ENCODE measurements around the gene DOCK9. TPM values are rescaled to one million over a fixed set of nuclear protein-coding genes. Genes with fewer than 3 reads are reported as not detected.

Gene DOCK9
- total RNA-seq, 6 experiments from 2014 or later = 16.5 to 24.3 (median 18.1) TPM

DNA sequence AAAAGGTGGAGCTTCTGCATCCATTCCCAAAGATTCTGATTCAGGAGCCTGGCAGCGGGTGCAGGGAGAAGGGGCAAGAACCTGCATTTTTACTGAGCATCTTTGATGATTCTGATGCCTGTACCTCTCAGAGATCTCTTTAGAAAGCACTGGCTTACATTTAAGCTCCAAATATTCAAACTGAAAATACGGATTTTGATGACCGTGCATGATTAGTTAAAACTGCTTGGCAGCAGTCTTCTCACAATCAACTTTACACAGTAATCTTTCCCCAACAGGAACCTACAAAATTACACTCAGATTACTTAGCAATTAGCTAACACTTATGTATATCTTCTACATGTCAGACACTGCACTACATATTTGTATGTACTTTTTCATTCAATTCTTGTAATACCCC, 108.9 kb downstream of the DOCK9 start:
- WGBS (ENCODE audit: insufficient coverage, low coverage, low lambda C conversion rate, missing lambda C conversion rate) = 83% methylated on average over 3 of the region's 3 CpGs
- no peaks in the 10 kb centered on the region for H3K4me1 ChIP-seq
- intact Hi-C loops (cut with DNase I) = no loop called here
- no peaks in the 10 kb centered on the region for H3K9me3 ChIP-seq
- DNase-seq (no peak), ATAC-seq (no peak)
- no peaks in the 10 kb centered on the region for H3K27me3 ChIP-seq
- H3K27ac ChIP-seq = no peak overlapping the region
- H3K36me3 ChIP-seq = peaks cover 0 to 7% (median 1%) of the 10 kb centered on the region in 4 donors
- TF ChIP-seq CTCF (IDR thresholded peaks at IDR 0.05) (no peak), POLR2A (IDR thresholded peaks at IDR 0.05) (no peak)
- no peak overlapping the region for H3K4me3 ChIP-seq

GRCh38 chr13:98866882-98867281, 111.0 kb downstream of the DOCK9 start:
- no peak for TF ChIP-seq CTCF (IDR thresholded peaks at IDR 0.05)
- no peak for TF ChIP-seq POLR2A (IDR thresholded peaks at IDR 0.05)
- intact Hi-C loops (cut with DNase I) = no loop called here
- no peaks in the 10 kb centered on the region for H3K9me3 ChIP-seq
- no peak overlapping the region for H3K4me3 ChIP-seq
- DNase-seq = no peak
- ATAC-seq = no peak
- H3K27ac ChIP-seq = no peak overlapping the region
- peaks cover 0 to 9% (median 4%) of the 10 kb centered on the region in 4 donors for H3K36me3 ChIP-seq
- no peaks in the 10 kb centered on the region for H3K27me3 ChIP-seq
- WGBS (ENCODE audit: insufficient coverage, low coverage, low lambda C conversion rate, missing lambda C conversion rate) = 100% methylated on average over 1 of the region's 1 CpG
- H3K4me1 ChIP-seq = no peaks in the 10 kb centered on the region

DNA sequence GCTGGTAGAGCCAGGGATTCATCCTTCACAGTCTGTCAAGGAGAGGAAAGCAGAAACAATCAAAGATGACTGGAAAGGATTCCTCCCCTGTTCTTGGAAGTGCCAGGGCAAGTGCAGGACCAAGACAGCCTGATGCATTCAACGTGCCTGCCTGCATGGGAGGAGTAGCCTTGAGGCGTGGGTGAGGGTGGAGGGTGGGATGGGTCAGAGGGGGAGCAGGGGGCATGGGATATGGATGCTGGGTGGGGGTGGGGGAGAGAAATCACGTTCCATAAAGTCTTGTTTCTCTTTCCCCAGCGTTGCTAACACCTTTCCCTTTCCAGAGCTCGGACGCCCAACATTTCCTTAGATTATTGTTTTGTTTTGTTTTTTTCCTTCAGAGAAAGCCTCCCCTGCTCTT, 117.4 kb downstream of the DOCK9 start:
- intact Hi-C loops (cut with DNase I) = no loop called here
- Histone ChIP-seq H3K27ac (no peak overlapping the region), H3K4me3 (no peak overlapping the region), H3K9me3 (no peaks in the 10 kb centered on the region), H3K27me3 (no peaks in the 10 kb centered on the region), H3K36me3 (peaks cover 0 to 5% (median 2%) of the 10 kb centered on the region in 4 donors), H3K4me1 (no peaks in the 10 kb centered on the region)
- TF ChIP-seq CTCF (IDR thresholded peaks at IDR 0.05) (no peak), POLR2A (IDR thresholded peaks at IDR 0.05) (no peak)
- no peak for ATAC-seq
- WGBS (ENCODE audit: insufficient coverage, low coverage, low lambda C conversion rate, missing lambda C conversion rate) = 76% methylated on average over 5 of the region's 6 CpGs
- DNase-seq = no peak

GRCh38 chr13:98858191-98858590, 119.7 kb downstream of the DOCK9 start:
- no peak overlapping the region for H3K4me3 ChIP-seq
- ATAC-seq (no peak), DNase-seq (no peak)
- H3K4me1 ChIP-seq = no peaks in the 10 kb centered on the region
- H3K27ac ChIP-seq = no peak overlapping the region
- intact Hi-C loops (cut with DNase I) = no loop called here
- TF ChIP-seq POLR2A (IDR thresholded peaks at IDR 0.05) = no peak
- TF ChIP-seq CTCF (IDR thresholded peaks at IDR 0.05) = no peak
- H3K9me3 ChIP-seq = no peaks in the 10 kb centered on the region
- peaks cover 0 to 14% (median 2%) of the 10 kb centered on the region in 4 donors for H3K36me3 ChIP-seq
- H3K27me3 ChIP-seq = no peaks in the 10 kb centered on the region
- WGBS (ENCODE audit: insufficient coverage, low coverage, low lambda C conversion rate, missing lambda C conversion rate) = 92% methylated on average over 4 of the region's 4 CpGs

DNA sequence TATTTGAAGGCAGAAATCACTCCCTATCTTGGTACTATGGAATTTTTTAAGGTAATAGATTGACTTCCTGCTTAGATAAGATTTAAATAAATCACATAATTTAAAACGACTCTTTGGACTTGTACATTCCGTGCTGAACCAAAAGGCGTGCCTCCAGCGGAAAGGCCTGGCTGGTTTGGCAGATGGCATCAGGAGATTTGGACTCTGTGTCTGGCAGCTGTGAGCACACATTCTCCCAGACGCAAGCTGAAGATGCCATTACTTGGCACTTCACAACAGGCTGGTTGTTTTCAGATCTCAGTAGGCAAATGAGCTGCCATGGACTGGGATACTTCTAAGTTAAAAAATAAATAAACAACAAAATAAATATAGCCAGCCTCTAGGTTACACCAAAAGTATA, 120.9 kb downstream of the DOCK9 start:
- intact Hi-C loops (cut with DNase I) = no loop called here
- 67% methylated on average over 5 of the region's 5 CpGs for WGBS (ENCODE audit: insufficient coverage, low coverage, low lambda C conversion rate, missing lambda C conversion rate)
- Histone ChIP-seq H3K27ac (no peak overlapping the region), H3K9me3 (no peaks in the 10 kb centered on the region), H3K4me3 (no peak overlapping the region), H3K4me1 (no peaks in the 10 kb centered on the region), H3K36me3 (peaks cover 0 to 13% (median under 1%) of the 10 kb centered on the region in 4 donors), H3K27me3 (no peaks in the 10 kb centered on the region)
- DNase-seq = no peak
- no peak for ATAC-seq
- no peak for TF ChIP-seq POLR2A (IDR thresholded peaks at IDR 0.05)
- no peak for TF ChIP-seq CTCF (IDR thresholded peaks at IDR 0.05)

Data from right lobe of liver (tissue), 6 donors.